ENCODE results near the gene MEN1. TPM values are rescaled to one million over a fixed set of nuclear protein-coding genes. Genes with fewer than 3 reads are reported as not detected.

MEN1 gene
- total RNA-seq, 1 experiment from 2014 or later, result 29.2 TPM

DNA sequence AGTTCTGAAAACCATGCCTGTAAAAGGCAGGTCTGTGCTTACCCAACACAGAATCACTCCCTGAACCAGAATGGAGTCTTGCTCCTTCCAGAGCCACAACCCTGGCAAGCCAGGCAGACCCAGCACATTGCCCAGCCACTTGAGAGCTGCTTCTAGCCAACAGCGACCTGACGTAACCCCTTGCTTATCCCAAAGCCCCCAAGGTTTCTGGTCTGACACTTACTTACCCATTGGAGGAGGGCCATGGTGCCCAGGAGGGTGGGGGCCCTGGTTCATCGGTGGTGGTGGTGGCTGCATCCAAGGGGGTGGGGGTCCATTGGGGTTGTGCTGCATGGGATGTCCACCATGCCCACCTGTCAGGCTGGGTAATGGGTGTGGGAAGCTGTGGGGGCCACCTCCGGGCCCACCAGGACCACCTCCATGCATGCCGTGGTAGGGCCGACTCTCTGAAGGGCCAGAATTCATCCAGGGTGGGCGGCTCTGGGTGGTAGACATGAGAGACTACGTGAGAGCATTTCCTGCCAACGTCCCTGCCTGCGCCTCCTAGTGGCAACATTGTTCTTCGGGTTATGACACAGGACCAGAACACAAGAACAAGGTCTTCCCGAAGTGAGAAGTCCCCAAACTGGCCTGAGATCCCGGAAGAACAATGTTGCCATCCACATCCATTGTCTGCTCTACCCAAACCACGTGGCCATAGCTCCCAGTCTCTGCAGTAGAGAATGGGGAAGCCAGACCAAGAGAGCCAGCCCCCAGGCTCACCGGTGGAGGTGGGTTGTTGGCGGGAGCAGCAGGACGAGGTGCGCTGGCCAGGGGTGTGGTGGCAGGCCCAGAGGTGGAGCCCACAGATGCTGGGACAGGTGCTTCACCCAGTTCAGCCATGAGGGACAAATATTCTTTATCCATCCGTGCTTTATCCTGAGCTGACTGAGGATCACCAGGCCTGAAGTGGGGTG, 42.7 kb downstream of the MEN1 start:
- H3K9me3 Mint-ChIP-seq (ENCODE audit: unreplicated experiment), result no peaks in the 10 kb centered on the region
- H3K36me3 Mint-ChIP-seq (ENCODE audit: insufficient read depth, unreplicated experiment), result peaks cover 99% of the 10 kb centered on the region
- TF ChIP-seq, protein P1, sequence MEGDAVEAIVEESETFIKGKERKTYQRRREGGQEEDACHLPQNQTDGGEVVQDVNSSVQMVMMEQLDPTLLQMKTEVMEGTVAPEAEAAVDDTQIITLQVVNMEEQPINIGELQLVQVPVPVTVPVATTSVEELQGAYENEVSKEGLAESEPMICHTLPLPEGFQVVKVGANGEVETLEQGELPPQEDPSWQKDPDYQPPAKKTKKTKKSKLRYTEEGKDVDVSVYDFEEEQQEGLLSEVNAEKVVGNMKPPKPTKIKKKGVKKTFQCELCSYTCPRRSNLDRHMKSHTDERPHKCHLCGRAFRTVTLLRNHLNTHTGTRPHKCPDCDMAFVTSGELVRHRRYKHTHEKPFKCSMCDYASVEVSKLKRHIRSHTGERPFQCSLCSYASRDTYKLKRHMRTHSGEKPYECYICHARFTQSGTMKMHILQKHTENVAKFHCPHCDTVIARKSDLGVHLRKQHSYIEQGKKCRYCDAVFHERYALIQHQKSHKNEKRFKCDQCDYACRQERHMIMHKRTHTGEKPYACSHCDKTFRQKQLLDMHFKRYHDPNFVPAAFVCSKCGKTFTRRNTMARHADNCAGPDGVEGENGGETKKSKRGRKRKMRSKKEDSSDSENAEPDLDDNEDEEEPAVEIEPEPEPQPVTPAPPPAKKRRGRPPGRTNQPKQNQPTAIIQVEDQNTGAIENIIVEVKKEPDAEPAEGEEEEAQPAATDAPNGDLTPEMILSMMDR (IDR thresholded peaks at IDR 0.05; ENCODE audit: unreplicated experiment), result peak; percentile 61
- POLR2A ChIA-PET, result no interaction called here
- H3K27ac Mint-ChIP-seq (ENCODE audit: low read depth, unreplicated experiment), result no peak overlapping the region
- H3K4me1 Mint-ChIP-seq (ENCODE audit: insufficient read depth, unreplicated experiment), result peaks cover 7% of the 10 kb centered on the region
- no TSS peak for BruUV-seq (replicated peaks)
- CTCF ChIA-PET, result interaction anchor here (0.6 to 1.9 kb wide), 12 partner anchors 9 to 150 kb away, joined by 3 to 15 read pairs (median 3); no protein-coding TSS in a partner anchor
- intact Hi-C loops (cut with micrococcal nuclease), result no loop called here
- H3K27me3 Mint-ChIP-seq (ENCODE audit: insufficient read depth, unreplicated experiment), result no peaks in the 10 kb centered on the region
- no peak overlapping the region for H3K4me3 Mint-ChIP-seq (ENCODE audit: unreplicated experiment)
- DNase-seq (ENCODE audit: unreplicated experiment), result peak; percentile 68

- H3K4me1 Mint-ChIP-seq (ENCODE audit: insufficient read depth, unreplicated experiment), result peaks cover 7% of the 10 kb centered on the region
- no peak for DNase-seq (ENCODE audit: unreplicated experiment)
- ChIA-PET CTCF (interaction anchor here (0.7 to 1.9 kb wide), 5 partner anchors 10 to 102 kb away, joined by 3 to 15 read pairs (median 3); no protein-coding TSS in a partner anchor), POLR2A (interaction anchor here (0.9 kb wide), 1 partner anchor 10 kb away, joined by 4 read pairs; no protein-coding TSS in a partner anchor)
- H3K9me3 Mint-ChIP-seq (ENCODE audit: unreplicated experiment), result no peaks in the 10 kb centered on the region
- H3K36me3 Mint-ChIP-seq (ENCODE audit: insufficient read depth, unreplicated experiment), result peaks cover 93% of the 10 kb centered on the region
- no peaks in the 10 kb centered on the region for H3K27me3 Mint-ChIP-seq (ENCODE audit: insufficient read depth, unreplicated experiment)
- TF ChIP-seq, protein P1 (IDR thresholded peaks at IDR 0.05; ENCODE audit: unreplicated experiment), result no peak
- no peak overlapping the region for H3K27ac Mint-ChIP-seq (ENCODE audit: low read depth, unreplicated experiment)
- BruUV-seq (replicated peaks), result no TSS peak
- intact Hi-C loops (cut with micrococcal nuclease), result no loop called here
- H3K4me3 Mint-ChIP-seq (ENCODE audit: unreplicated experiment), result no peak overlapping the region
Measured at GRCh38 chr11:64766881-64767280, 43.5 kb downstream of the MEN1 start.

DNA sequence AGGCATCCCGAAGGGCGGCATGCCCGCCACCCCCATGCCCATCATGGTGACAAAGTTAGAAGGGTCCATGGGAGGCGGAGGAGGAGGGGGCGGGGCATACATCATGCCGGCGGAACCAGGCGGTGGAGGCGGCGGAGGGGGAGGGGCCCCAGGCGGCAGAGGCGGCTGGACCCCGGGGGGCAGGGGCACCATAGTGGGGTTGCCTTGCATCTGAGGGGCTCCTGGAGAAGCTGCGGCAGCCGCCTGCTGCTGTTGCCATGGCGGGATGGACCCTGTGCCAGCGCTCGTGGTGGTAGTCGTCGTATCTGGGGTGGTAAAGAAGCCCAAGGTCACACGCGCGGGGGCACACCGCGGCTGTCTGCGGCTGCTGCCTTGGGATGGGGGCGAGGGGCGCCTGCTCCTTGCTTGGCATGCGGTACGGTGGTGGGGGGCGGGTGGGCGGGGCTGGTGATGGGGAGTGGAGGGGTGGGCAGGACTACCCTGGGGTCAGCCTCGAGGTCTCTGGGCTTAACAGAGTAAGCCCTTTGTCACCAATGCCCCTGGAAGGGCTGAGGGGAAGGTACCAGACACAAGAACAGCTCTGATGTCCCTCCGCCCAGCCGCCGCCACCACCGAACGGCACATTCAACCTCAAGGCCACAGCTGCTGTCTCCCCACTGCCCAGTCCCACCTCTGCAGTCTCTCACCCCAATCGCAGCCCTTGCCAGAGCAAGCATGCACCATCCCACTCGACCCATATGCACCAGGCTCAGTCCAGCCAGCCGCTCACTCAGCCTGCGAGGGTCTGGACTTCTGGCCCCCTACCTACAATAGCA, 44.3 kb downstream of the MEN1 start:
- Mint-ChIP-seq H3K27ac (ENCODE audit: low read depth, unreplicated experiment) (no peak overlapping the region), H3K36me3 (ENCODE audit: insufficient read depth, unreplicated experiment) (peaks cover 87% of the 10 kb centered on the region), H3K27me3 (ENCODE audit: insufficient read depth, unreplicated experiment) (no peaks in the 10 kb centered on the region), H3K4me1 (ENCODE audit: insufficient read depth, unreplicated experiment) (peaks cover 7% of the 10 kb centered on the region), H3K4me3 (ENCODE audit: unreplicated experiment) (no peak overlapping the region), H3K9me3 (ENCODE audit: unreplicated experiment) (no peaks in the 10 kb centered on the region)
- intact Hi-C loops (cut with micrococcal nuclease), result no loop called here
- POLR2A ChIA-PET, result interaction anchor here (0.9 to 6.8 kb wide), 2 partner anchors 9 to 10 kb away, joined by 4 to 86 read pairs; partner anchors contain the start of gene SF1
- CTCF ChIA-PET, result no interaction called here
- DNase-seq (ENCODE audit: unreplicated experiment), result no peak
- BruUV-seq (replicated peaks), result no TSS peak
- TF ChIP-seq, protein P1 (IDR thresholded peaks at IDR 0.05; ENCODE audit: unreplicated experiment), result no peak
